Vagina (tissue), 2 donors: Measurements from ENCODE around the gene PRMT9. TPM values are rescaled to one million over a fixed set of nuclear protein-coding genes. Genes with fewer than 3 reads are reported as not detected.

Source experiments
- DNase-seq, 2 donors: peaks; one replicate each; pipeline ENCODE4 v3.0.0-alpha.2; 2017; ENCODE audit errors: extremely low spot score in 2 of 2
- H3K27ac ChIP-seq: fragments of 200-600 bp; sonication (generic); one replicate; pipeline ENCODE4 v1.5.1; 2019
- H3K27me3 ChIP-seq: fragments of 200-600 bp; sonication (generic); one replicate; pipeline ENCODE4 v1.5.1; 2019
- H3K36me3 ChIP-seq, 2 donors: fragments of 200-600 bp; sonication (generic); one replicate each; pipeline ENCODE4 v1.5.1; 2017 to 2019
- H3K4me1 ChIP-seq: fragments of 200-600 bp; sonication (generic); one replicate; pipeline ENCODE4 v1.5.1; 2019
- H3K4me3 ChIP-seq, 2 donors: fragments of 200-600 bp; sonication (generic); 1 replicate in 1 of 2; 2 replicates in 1 of 2; pipeline ENCODE4 v1.5.1; 2016 to 2019
- H3K9me3 ChIP-seq: fragments of 200-600 bp; sonication (generic); one replicate; pipeline ENCODE4 v1.5.1; 2019
- POLR2A ChIP-seq, 2 donors: fragments of 450-650 bp; IDR thresholded peaks; one replicate each; pipeline ENCODE4 v1.6.1; 2017; ENCODE audit warnings: antibody characterized with exemption in 2 of 2, mild to moderate bottlenecking in 2 of 2, moderate library complexity in 2 of 2
- POLR2AphosphoS5 ChIP-seq, 2 donors: sonication (generic); formaldehyde crosslinking; IDR thresholded peaks; one replicate each; pipeline ENCODE4 v1.9.0; 2017; ENCODE audit warnings: antibody characterized with exemption in 2 of 2, mild to moderate bottlenecking in 2 of 2, low read depth in 1 of 2; ENCODE audit not compliant: insufficient read depth in 1 of 2
- intact Hi-C: fragments of 100-400 bp; cut with DNase I; formaldehyde crosslinking; loops from one replicate; pipeline ENCODE4 v1.15.1; 2023
- total RNA-seq: library from RNA; depleted of rRNA; stranded (reverse); fragments of >200 nt; gene quantifications from one replicate; pipeline ENCODE4 v1.2.3, GENCODE V29; 2016
- TF ChIP-seq, protein P1 (sequence below), 3 experiments: fragments of 450-650 bp in 2 of 3; fragments of 200-600 bp in 1 of 3; sonication (generic) in 1 of 3; IDR thresholded peaks; one replicate each; pipeline ENCODE4 v1.5.1; 2017 to 2019; ENCODE audit warnings: antibody characterized with exemption in 3 of 3, mild to moderate bottlenecking in 2 of 3, moderate library complexity in 2 of 3

Gene PRMT9
- total RNA-seq, 1 donor from 2014 or later: 6.9 TPM

DNA sequence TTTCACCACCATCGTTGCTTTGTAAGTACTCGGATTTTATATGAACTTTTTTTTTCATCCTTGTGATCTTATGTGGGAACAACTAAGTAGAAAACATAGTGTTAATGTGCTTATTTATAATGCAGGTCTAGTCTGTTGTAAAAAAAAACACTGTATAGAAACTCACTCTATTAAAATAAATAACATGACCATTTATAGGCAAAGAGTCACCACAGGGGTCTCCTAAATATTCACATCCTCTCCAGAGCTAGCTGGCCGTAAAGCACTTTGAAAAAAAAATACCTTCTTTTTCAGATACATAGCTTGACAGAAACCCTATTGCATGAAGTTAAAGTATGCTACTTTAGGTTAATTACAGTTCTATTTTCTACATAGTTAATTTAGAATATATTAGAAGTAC lies 55.5 kb downstream of the PRMT9 start:
- H3K4me1 ChIP-seq: no peaks in the 10 kb centered on the region
- H3K27ac ChIP-seq: no peak overlapping the region
- no peak for DNase-seq
- intact Hi-C loops: no loop called here
- TF ChIP-seq POLR2AphosphoS5 (IDR thresholded peaks at IDR 0.05; ENCODE audit: insufficient read depth in 1 of 2, low read depth in 1 of 2): no peak
- TF ChIP-seq POLR2A (IDR thresholded peaks at IDR 0.05): no peak
- TF ChIP-seq, protein P1, sequence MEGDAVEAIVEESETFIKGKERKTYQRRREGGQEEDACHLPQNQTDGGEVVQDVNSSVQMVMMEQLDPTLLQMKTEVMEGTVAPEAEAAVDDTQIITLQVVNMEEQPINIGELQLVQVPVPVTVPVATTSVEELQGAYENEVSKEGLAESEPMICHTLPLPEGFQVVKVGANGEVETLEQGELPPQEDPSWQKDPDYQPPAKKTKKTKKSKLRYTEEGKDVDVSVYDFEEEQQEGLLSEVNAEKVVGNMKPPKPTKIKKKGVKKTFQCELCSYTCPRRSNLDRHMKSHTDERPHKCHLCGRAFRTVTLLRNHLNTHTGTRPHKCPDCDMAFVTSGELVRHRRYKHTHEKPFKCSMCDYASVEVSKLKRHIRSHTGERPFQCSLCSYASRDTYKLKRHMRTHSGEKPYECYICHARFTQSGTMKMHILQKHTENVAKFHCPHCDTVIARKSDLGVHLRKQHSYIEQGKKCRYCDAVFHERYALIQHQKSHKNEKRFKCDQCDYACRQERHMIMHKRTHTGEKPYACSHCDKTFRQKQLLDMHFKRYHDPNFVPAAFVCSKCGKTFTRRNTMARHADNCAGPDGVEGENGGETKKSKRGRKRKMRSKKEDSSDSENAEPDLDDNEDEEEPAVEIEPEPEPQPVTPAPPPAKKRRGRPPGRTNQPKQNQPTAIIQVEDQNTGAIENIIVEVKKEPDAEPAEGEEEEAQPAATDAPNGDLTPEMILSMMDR (IDR thresholded peaks at IDR 0.05): no peak
- H3K27me3 ChIP-seq: no peaks in the 10 kb centered on the region
- no peaks in the 10 kb centered on the region for H3K9me3 ChIP-seq
- H3K4me3 ChIP-seq: no peak overlapping the region
- H3K36me3 ChIP-seq: peaks cover 0 to 55% of the 10 kb centered on the region in 2 donors

DNA sequence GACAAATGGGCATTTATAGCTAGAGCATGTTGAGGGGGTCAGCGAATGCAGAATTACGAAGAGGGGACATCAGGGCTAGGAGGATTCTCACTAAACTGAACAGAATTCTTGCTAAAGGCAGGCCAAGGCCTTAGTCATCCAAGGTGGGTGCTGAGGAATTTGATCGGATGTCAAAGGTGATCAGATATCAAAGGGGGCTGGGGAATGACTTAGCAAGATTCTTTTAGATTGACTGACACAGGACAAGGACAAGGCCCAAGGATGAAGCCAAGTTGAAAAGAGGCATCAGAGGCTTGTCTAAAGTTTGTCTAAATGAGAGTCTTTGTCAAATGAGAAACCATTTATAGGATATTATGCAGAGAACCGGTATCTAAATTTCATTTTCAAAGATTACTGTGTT lies 57.1 kb downstream of the PRMT9 start:
- intact Hi-C loops: no loop called here
- peaks cover 0 to 48% of the 10 kb centered on the region in 2 donors for H3K36me3 ChIP-seq
- no peak for DNase-seq
- TF ChIP-seq POLR2AphosphoS5 (IDR thresholded peaks at IDR 0.05; ENCODE audit: insufficient read depth in 1 of 2, low read depth in 1 of 2): no peak
- TF ChIP-seq, protein P1 (IDR thresholded peaks at IDR 0.05): no peak
- no peak for TF ChIP-seq POLR2A (IDR thresholded peaks at IDR 0.05)
- no peak overlapping the region for H3K27ac ChIP-seq
- H3K27me3 ChIP-seq: no peaks in the 10 kb centered on the region
- no peak overlapping the region for H3K4me3 ChIP-seq
- H3K4me1 ChIP-seq: no peaks in the 10 kb centered on the region
- no peaks in the 10 kb centered on the region for H3K9me3 ChIP-seq

DNA sequence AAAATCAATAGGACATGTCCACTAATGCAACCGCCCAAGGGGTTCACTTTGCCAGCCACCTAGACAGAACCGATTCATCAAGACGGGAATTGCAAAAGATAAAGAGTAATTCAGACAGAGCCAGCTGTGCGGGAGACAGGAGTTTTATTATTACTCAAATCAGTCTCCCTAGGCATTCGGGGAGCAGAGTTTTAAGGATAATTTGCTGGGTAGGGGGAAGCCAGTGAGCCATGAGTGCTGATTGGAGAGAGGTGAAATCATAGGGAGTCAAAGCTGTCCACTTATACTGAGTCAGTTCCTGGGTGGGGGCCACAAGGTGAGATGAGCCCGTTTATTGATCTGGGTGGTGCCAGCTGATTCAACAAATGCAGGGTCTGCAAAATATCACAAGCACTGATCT lies 58.2 kb downstream of the PRMT9 start:
- H3K9me3 ChIP-seq: no peaks in the 10 kb centered on the region
- H3K4me1 ChIP-seq: peaks cover 5% of the 10 kb centered on the region
- H3K4me3 ChIP-seq: no peak overlapping the region
- intact Hi-C loops: no loop called here
- no peak for DNase-seq
- TF ChIP-seq, protein P1 (IDR thresholded peaks at IDR 0.05): no peak
- no peak for TF ChIP-seq POLR2A (IDR thresholded peaks at IDR 0.05)
- no peak for TF ChIP-seq POLR2AphosphoS5 (IDR thresholded peaks at IDR 0.05; ENCODE audit: insufficient read depth in 1 of 2, low read depth in 1 of 2)
- H3K27ac ChIP-seq: no peak overlapping the region
- no peaks in the 10 kb centered on the region for H3K27me3 ChIP-seq
- peaks cover 0 to 38% of the 10 kb centered on the region in 2 donors for H3K36me3 ChIP-seq

DNA sequence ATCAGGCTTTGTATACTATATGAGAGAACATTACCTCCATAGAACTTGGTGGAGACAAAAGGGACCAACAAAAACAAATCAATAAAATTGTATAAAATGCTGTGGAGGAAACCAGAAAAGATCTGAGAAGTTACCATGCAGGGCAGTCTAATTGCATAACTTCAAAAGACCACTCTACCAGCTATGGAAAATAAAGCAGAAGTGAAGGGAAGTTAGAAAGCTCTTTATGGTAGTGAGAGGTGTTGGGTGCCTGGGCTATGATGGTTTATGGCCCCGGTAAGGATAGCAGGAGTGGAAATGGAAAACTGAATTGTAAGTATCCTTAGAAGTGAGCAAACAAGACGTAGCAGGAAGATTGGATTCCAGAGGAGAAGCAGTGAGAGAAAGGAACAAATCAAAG lies 63.6 kb downstream of the PRMT9 start:
- TF ChIP-seq, protein P1 (IDR thresholded peaks at IDR 0.05): no peak
- TF ChIP-seq POLR2A (IDR thresholded peaks at IDR 0.05) (no peak), POLR2AphosphoS5 (IDR thresholded peaks at IDR 0.05; ENCODE audit: insufficient read depth in 1 of 2, low read depth in 1 of 2) (no peak)
- H3K4me1 ChIP-seq: peaks cover 40% of the 10 kb centered on the region
- H3K4me3 ChIP-seq: no peak overlapping the region
- H3K27ac ChIP-seq: no peak overlapping the region
- no peak for DNase-seq
- no peaks in the 10 kb centered on the region for H3K27me3 ChIP-seq
- H3K36me3 ChIP-seq: peaks cover 0 to 11% of the 10 kb centered on the region in 2 donors
- intact Hi-C loops: no loop called here
- H3K9me3 ChIP-seq: no peaks in the 10 kb centered on the region

DNA sequence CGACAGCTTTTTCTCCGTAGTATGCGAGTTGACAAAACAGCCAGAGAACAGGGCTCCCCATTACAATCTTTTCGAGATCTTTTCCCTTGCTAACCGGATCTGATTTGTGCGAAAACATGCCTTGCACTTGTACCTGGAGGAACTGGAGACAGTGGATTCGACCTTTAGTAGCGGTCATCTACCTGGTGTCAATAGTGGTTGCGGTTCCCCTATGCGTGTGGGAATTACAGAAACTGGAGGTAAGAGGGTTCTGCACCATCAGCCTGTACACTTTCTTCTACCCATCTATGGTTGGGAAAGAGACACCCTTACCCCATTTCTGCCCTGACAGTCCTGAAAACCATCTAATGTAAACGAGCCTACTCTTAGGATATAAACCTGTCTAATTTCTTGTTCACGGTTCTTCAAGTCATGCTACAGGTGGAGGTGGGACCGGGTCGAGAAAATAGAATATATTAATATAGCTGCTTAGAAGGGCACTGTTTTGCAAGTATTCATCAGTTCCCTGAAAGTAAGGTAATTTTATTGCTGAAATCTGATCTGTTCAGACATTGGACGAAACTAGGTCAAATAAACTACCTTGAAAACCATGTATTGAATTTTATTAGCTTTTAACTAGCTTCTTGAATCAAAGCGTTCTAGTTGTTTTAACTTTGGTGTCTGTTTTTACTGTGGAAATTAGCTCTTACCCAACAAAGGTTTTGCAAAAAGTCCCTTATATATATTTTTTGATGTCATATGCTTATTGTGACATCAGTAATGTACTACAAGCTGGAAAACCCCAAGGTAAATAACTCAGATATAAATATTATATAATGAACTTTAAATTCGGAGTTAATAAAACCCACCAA lies 65.9 kb downstream of the PRMT9 start:
- Histone ChIP-seq H3K4me1 (peaks cover 40% of the 10 kb centered on the region), H3K4me3 (peak overlapping the region; percentile 57 to 90), H3K27ac (peak overlapping the region; percentile 71), H3K36me3 (no peaks in the 10 kb centered on the region), H3K9me3 (no peaks in the 10 kb centered on the region), H3K27me3 (no peaks in the 10 kb centered on the region)
- DNase-seq: no peak
- TF ChIP-seq POLR2AphosphoS5 (IDR thresholded peaks at IDR 0.05; ENCODE audit: insufficient read depth in 1 of 2, low read depth in 1 of 2) (no peak), POLR2A (IDR thresholded peaks at IDR 0.05) (no peak)
- TF ChIP-seq, protein P1 (IDR thresholded peaks at IDR 0.05): no peak
- intact Hi-C loops: no loop called here
